DND-41 (cell line): Measurements from ENCODE around the gene KIAA1191.

Experiments
- EZH2 ChIP-seq: IDR thresholded peaks from 3 replicates; pipeline ENCODE4 v1.6.1; 2012; ENCODE audit warnings: borderline replicate concordance, low read depth, mild to moderate bottlenecking, moderate library complexity, low read length, inconsistent platforms; ENCODE audit not compliant: severe bottlenecking
- TF ChIP-seq, protein P1 (sequence below): IDR thresholded peaks from 2 replicates; pipeline ENCODE4 v1.5.1; 2012; ENCODE audit warnings: borderline replicate concordance, low read length, moderate library complexity, mild to moderate bottlenecking; ENCODE audit not compliant: poor library complexity, severe bottlenecking; ENCODE audit errors: extremely low read depth

DNA sequence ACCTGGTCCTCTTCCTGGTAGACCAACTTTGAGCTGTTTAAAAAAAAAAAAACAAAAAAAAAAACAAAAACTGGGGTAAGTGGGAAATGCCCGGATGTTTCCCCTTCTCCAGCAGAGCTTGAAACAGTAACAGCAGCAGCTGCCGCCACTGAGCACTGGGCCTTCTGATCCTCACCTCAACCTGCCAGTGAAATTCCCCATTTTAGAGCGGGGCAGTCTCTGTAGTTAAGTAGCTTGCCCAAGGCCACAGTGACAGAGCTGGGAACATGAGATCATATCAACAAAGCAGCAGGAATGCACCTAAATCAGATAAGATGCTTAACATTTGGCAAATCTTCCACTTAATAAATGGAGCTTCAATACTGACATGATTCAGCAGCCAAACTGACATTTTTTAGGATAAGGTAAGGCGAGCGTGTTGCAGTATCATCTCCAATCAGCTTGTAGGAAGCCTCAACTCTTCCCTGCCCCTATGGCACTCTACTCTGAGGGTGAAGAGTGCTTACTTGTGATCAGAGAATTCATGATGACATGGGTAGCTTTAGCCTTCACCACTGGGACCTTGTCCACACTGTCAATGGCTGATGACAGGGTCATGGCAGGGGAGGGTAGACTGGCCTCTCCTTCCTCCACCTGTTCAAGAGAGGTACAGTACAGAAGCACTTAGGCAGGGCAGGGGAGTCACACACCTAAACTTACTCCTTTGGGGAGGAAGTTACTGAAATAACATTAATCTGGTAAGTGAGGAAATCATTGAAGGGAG, 9.3 kb downstream of the KIAA1191 start:
- TF ChIP-seq, protein P1, sequence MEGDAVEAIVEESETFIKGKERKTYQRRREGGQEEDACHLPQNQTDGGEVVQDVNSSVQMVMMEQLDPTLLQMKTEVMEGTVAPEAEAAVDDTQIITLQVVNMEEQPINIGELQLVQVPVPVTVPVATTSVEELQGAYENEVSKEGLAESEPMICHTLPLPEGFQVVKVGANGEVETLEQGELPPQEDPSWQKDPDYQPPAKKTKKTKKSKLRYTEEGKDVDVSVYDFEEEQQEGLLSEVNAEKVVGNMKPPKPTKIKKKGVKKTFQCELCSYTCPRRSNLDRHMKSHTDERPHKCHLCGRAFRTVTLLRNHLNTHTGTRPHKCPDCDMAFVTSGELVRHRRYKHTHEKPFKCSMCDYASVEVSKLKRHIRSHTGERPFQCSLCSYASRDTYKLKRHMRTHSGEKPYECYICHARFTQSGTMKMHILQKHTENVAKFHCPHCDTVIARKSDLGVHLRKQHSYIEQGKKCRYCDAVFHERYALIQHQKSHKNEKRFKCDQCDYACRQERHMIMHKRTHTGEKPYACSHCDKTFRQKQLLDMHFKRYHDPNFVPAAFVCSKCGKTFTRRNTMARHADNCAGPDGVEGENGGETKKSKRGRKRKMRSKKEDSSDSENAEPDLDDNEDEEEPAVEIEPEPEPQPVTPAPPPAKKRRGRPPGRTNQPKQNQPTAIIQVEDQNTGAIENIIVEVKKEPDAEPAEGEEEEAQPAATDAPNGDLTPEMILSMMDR, result no peak
- no peak for TF ChIP-seq EZH2
